Neural cell (in vitro differentiated cells): ENCODE data around the gene CPEB1. TPM values are rescaled to one million over a fixed set of nuclear protein-coding genes. Genes with fewer than 3 reads are reported as not detected.

ENCODE experiments used
- H2AFZ ChIP-seq: fragments of 200-600, 300-800 bp; sonication (generic), shearing (Covaris generic); 2 replicates; pipeline ENCODE4 v1.6.0; 2014; ENCODE audit warnings: low read depth, mild to moderate bottlenecking, antibody characterized with exemption, low read length, moderate library complexity
- H3F3A ChIP-seq: fragments of 200-600 bp; shearing (Covaris generic); 2 replicates; pipeline ENCODE4 v1.6.1; 2016; ENCODE audit warnings: mild to moderate bottlenecking, moderate library complexity, mixed read lengths, antibody characterized with exemption, low read length; ENCODE audit not compliant: insufficient read depth, poor library complexity, severe bottlenecking
- H3K27ac ChIP-seq: fragments of 200-600, 300-800 bp; sonication (generic), shearing (Covaris generic); 2 replicates; pipeline ENCODE4 v1.5.1; 2014; ENCODE audit warnings: mild to moderate bottlenecking, low read length, moderate library complexity
- H3K27me3 ChIP-seq: fragments of 300-800, 200-600 bp; sonication (generic), shearing (Covaris generic); 2 replicates; pipeline ENCODE4 v1.6.0; 2014; ENCODE audit warnings: mild to moderate bottlenecking, low read depth, low read length, moderate library complexity; ENCODE audit not compliant: insufficient read depth
- H3K36me3 ChIP-seq: fragments of 300-800, 200-600 bp; sonication (generic), shearing (Covaris generic); 2 replicates; pipeline ENCODE4 v1.5.1; 2014; ENCODE audit warnings: mild to moderate bottlenecking, antibody characterized with exemption, low read length, moderate library complexity; ENCODE audit not compliant: insufficient read depth
- H3K4me2 ChIP-seq: fragments of 300-800, 200-600 bp; sonication (generic), shearing (Covaris generic); 2 replicates; pipeline ENCODE4 v1.6.0; 2014; ENCODE audit warnings: mild to moderate bottlenecking, low read length
- H3K4me3 ChIP-seq: fragments of 300-800, 200-600 bp; sonication (generic), shearing (Covaris generic); 2 replicates; pipeline ENCODE4 v1.5.1; 2014; ENCODE audit warnings: mild to moderate bottlenecking, low read length, moderate library complexity
- H3K79me2 ChIP-seq: fragments of 200-600 bp; shearing (Covaris generic); replicated peaks from 2 replicates; pipeline ENCODE4 v1.6.0; 2014; ENCODE audit warnings: mild to moderate bottlenecking, low read length, moderate library complexity; ENCODE audit not compliant: insufficient read depth
- H3K9ac ChIP-seq: fragments of 300-800, 200-600 bp; sonication (generic), shearing (Covaris generic); 2 replicates; pipeline ENCODE4 v1.6.1; 2016; ENCODE audit warnings: mild to moderate bottlenecking, low read length, mixed read lengths
- H3K9me2 ChIP-seq: fragments of 200-600 bp; shearing (Covaris generic); 2 replicates; pipeline ENCODE4 v1.6.1; 2016; ENCODE audit warnings: mild to moderate bottlenecking, low read length, mixed read lengths; ENCODE audit not compliant: insufficient read depth
- H3K9me3 ChIP-seq: fragments of 200-600, 300-800 bp; sonication (generic), shearing (Covaris generic); 2 replicates; pipeline ENCODE4 v1.6.1; 2016; ENCODE audit warnings: mild to moderate bottlenecking, mixed run types, low read length, moderate library complexity, mixed read lengths
- H4K20me1 ChIP-seq: fragments of 200-600 bp; shearing (Covaris generic); 2 replicates; pipeline ENCODE4 v1.6.1; 2016; ENCODE audit warnings: mild to moderate bottlenecking, mixed run types; ENCODE audit not compliant: insufficient read depth
- CTCF ChIP-seq: fragments of 450-650 bp; IDR thresholded peaks from 2 replicates; pipeline ENCODE4 v1.5.1; 2014; ENCODE audit warnings: antibody characterized with exemption, mild to moderate bottlenecking, moderate library complexity; ENCODE audit not compliant: poor library complexity, severe bottlenecking
- EP300 ChIP-seq: fragments of 450-650 bp; conservative IDR thresholded peaks from 2 replicates; pipeline ENCODE4 v1.6.1; 2014; ENCODE audit warnings: antibody characterized with exemption, mild to moderate bottlenecking, moderate library complexity; ENCODE audit not compliant: poor library complexity, severe bottlenecking
- EZH2 ChIP-seq: fragments of 200-600, 300-800 bp; shearing (Covaris generic), sonication (generic); IDR thresholded peaks from 2 replicates; pipeline ENCODE4 v1.6.1; 2014; ENCODE audit warnings: antibody characterized with exemption, low read length, borderline replicate concordance, mild to moderate bottlenecking; ENCODE audit not compliant: insufficient read depth, poor library complexity, severe bottlenecking
- MXI1 ChIP-seq: fragments of 450-650 bp; conservative IDR thresholded peaks from 2 replicates; pipeline ENCODE4 v1.6.1; 2014; ENCODE audit warnings: antibody characterized with exemption, mild to moderate bottlenecking; ENCODE audit not compliant: poor library complexity, severe bottlenecking
- POLR2AphosphoS5 ChIP-seq: IDR thresholded peaks from 2 replicates; pipeline ENCODE4 v1.6.1; 2012
- RAD21 ChIP-seq: fragments of 450-650 bp; conservative IDR thresholded peaks from 2 replicates; pipeline ENCODE4 v1.6.1; 2014; ENCODE audit warnings: antibody characterized with exemption, mild to moderate bottlenecking, moderate library complexity
- REST ChIP-seq: IDR thresholded peaks from 2 replicates; pipeline ENCODE4 v1.6.1; 2012; ENCODE audit warnings: borderline replicate concordance
- SMC3 ChIP-seq: fragments of 450-650 bp; conservative IDR thresholded peaks from 2 replicates; pipeline ENCODE4 v1.6.1; 2014; ENCODE audit warnings: antibody characterized with exemption, mild to moderate bottlenecking, moderate library complexity; ENCODE audit not compliant: poor library complexity
- TAF1 ChIP-seq: IDR thresholded peaks from 2 replicates; pipeline ENCODE4 v1.6.1; 2012; ENCODE audit warnings: low read depth
- polyA plus RNA-seq: library from polyadenylated mRNA; depleted of rRNA; stranded (reverse); fragments of >200 nt; gene quantifications from 2 replicates; pipeline ENCODE4 v1.2.3, GENCODE V29; 2014

CPEB1 gene
- polyA plus RNA-seq, 1 donor from 2014 or later, result 0.61 TPM

- Histone ChIP-seq H3K27ac (no peak overlapping the region), H3K4me2 (no peak overlapping the region), H3K4me3 (no peak overlapping the region), H3F3A (no peaks in the 10 kb centered on the region), H3K79me2 (no peaks in the 10 kb centered on the region), H2AFZ (no peak overlapping the region), H3K9ac (no peak overlapping the region), H3K36me3 (no peaks in the 10 kb centered on the region), H3K9me2 (no peaks in the 10 kb centered on the region), H4K20me1 (no peaks in the 10 kb centered on the region), H3K9me3 (no peaks in the 10 kb centered on the region), H3K27me3 (no peaks in the 10 kb centered on the region)
- TF ChIP-seq SMC3 (no peak), EZH2 (no peak), MXI1 (no peak), REST (no peak), CTCF (no peak), EP300 (no peak), POLR2AphosphoS5 (no peak), TAF1 (no peak), RAD21 (no peak)
Observed at GRCh38 chr15:82572986-82573385, 74.2 kb downstream of the CPEB1 start.

GRCh38 chr15:82572311-82572710 lies 74.9 kb downstream of the CPEB1 start:
- H3K79me2 ChIP-seq, result no peaks in the 10 kb centered on the region
- no peaks in the 10 kb centered on the region for H3K27me3 ChIP-seq
- no peaks in the 10 kb centered on the region for H3K9me2 ChIP-seq
- no peaks in the 10 kb centered on the region for H3K9me3 ChIP-seq
- no peaks in the 10 kb centered on the region for H4K20me1 ChIP-seq
- no peak for TF ChIP-seq EP300
- no peak for TF ChIP-seq EZH2
- TF ChIP-seq CTCF, result no peak
- TF ChIP-seq TAF1, result no peak
- no peak for TF ChIP-seq SMC3
- TF ChIP-seq POLR2AphosphoS5, result no peak
- TF ChIP-seq MXI1, result no peak
- TF ChIP-seq REST, result no peak
- no peak for TF ChIP-seq RAD21
- H3K4me2 ChIP-seq, result no peak overlapping the region
- no peaks in the 10 kb centered on the region for H3K36me3 ChIP-seq
- H3K9ac ChIP-seq, result peak overlapping the region; percentile 59
- H3K4me3 ChIP-seq, result no peak overlapping the region
- no peaks in the 10 kb centered on the region for H3F3A ChIP-seq
- H3K27ac ChIP-seq, result no peak overlapping the region
- no peak overlapping the region for H2AFZ ChIP-seq
